A549 (cell line): Measurements from ENCODE around the gene SLC27A1. TPM values are rescaled to one million over a fixed set of nuclear protein-coding genes. Genes with fewer than 3 reads are reported as not detected.
A peak's percentile ranks its signal among the peaks of the same experiment; 100 is the strongest.

Source experiments
- ATAC-seq, 2 experiments: fragments of 200-7000 bp in 1 of 2; fragments of >200 bp in 1 of 2; cut with Nextera tagmentation in 1 of 2; cut with Tn5 transposase in 1 of 2; 3 replicates each; pipeline versions ENCODE4 v1.8.0 to v1.9.1; 2018 to 2020; ENCODE audit warnings: mild to moderate bottlenecking in 1 of 2, moderate library complexity in 1 of 2
- CTCF ChIA-PET: fragments of 300-600 bp; sonication (Branson Sonifier 250); formaldehyde crosslinking; extraction: SDS; loops from one replicate; lab custom pipeline; 2021; ENCODE audit warnings: antibody characterized with exemption, inconsistent platforms; lab: Yijun Ruan, JAX
- POLR2A ChIA-PET: fragments of 350-600 bp; formaldehyde crosslinking; extraction: SDS; loops from one replicate; lab custom pipeline; 2021; ENCODE audit warnings: antibody characterized with exemption, inconsistent platforms; lab: Yijun Ruan, JAX
- DNase-seq, 2 experiments: peaks; one replicate each; pipeline versions ENCODE4 v3.0.0 to v3.0.0-alpha.2; 2011 to 2016; ENCODE audit warnings: low read depth in 1 of 2, low spot score in 1 of 2
- FAIRE-seq: peaks from 2 replicates; lab custom pipeline; 2011; peaks lifted over from hg19 to GRCh38; lab: Jason Lieb, UNC
- H3K27ac ChIP-seq, 2 experiments: fragments of >200 bp; sonication (Bioruptor Twin); formaldehyde crosslinking; 3 replicates each; pipeline ENCODE4 v1.5.1; 2016 to 2017
- H3K4me1 ChIP-seq: fragments of >200 bp; sonication (Bioruptor Twin); formaldehyde crosslinking; 3 replicates; pipeline ENCODE4 v1.6.1; 2016
- H3K4me2 ChIP-seq: fragments of >200 bp; sonication (Bioruptor Twin); formaldehyde crosslinking; 3 replicates; pipeline ENCODE4 v1.6.1; 2016
- H3K4me3 ChIP-seq: fragments of >200 bp; sonication (Bioruptor Twin); formaldehyde crosslinking; 3 replicates; pipeline ENCODE4 v1.5.1; 2016
- H3K9me3 ChIP-seq: fragments of >200 bp; sonication (Bioruptor Twin); formaldehyde crosslinking; 3 replicates; pipeline ENCODE4 v1.6.1; 2016
- FOSL2 ChIP-seq, 2 experiments: fragments of 450-650 bp in 1 of 2; fragments of >200 bp in 1 of 2; sonication (Bioruptor Twin) in 1 of 2; formaldehyde crosslinking; IDR thresholded peaks; 2 replicates each; pipeline versions ENCODE4 v1.5.0 to v1.6.1; 2016 to 2020; ENCODE audit warnings: mild to moderate bottlenecking in 1 of 2, moderate library complexity in 1 of 2
- FOXS1 ChIP-seq: fragments of 250-450 bp; sonication (Bioruptor Pico); IDR thresholded peaks from 2 replicates; pipeline ENCODE4 v1.5.0; 2020; ENCODE audit warnings: mild to moderate bottlenecking, moderate library complexity
- KDM1A ChIP-seq: fragments of 200-600 bp; sonication (generic); IDR thresholded peaks from 2 replicates; pipeline ENCODE4 v1.6.1; 2016; ENCODE audit warnings: low read depth, mild to moderate bottlenecking
- MYC ChIP-seq: IDR thresholded peaks from 2 replicates; pipeline ENCODE4 v1.6.1; 2012; ENCODE audit warnings: mild to moderate bottlenecking, inconsistent platforms, low read length, improper control_type of control experiment, borderline replicate concordance
- NFE2L2 ChIP-seq: fragments of 150-350 bp; conservative IDR thresholded peaks from 2 replicates; pipeline ENCODE4 v1.6.1; 2014; ENCODE audit warnings: low read length
- NPAS2 ChIP-seq: fragments of 250-450 bp; sonication (Bioruptor Pico); IDR thresholded peaks from 2 replicates; pipeline ENCODE4 v1.8.0; 2022; ENCODE audit warnings: mild to moderate bottlenecking, moderate library complexity, borderline replicate concordance
- NR3C1 ChIP-seq: fragments of >200 bp; sonication (Bioruptor Twin); formaldehyde crosslinking; IDR thresholded peaks from 3 replicates; pipeline ENCODE4 v1.6.1; 2017
- PBX3 ChIP-seq: IDR thresholded peaks from 2 replicates; pipeline ENCODE4 v1.6.1; 2012
- PHF8 ChIP-seq: fragments of 200-600 bp; sonication (generic); IDR thresholded peaks from 2 replicates; pipeline ENCODE4 v1.6.1; 2016; ENCODE audit warnings: low read depth, mild to moderate bottlenecking, antibody characterized with exemption, moderate library complexity, borderline replicate concordance
- POLR2A ChIP-seq: IDR thresholded peaks from 2 replicates; pipeline ENCODE4 v1.6.1; 2012; ENCODE audit warnings: mild to moderate bottlenecking, low read length
- POLR2AphosphoS2 ChIP-seq: conservative IDR thresholded peaks from 2 replicates; pipeline ENCODE4 v1.6.1; 2012; ENCODE audit warnings: low read length, improper control_type of control experiment, inconsistent platforms
- RCOR1 ChIP-seq: fragments of 150-350 bp; IDR thresholded peaks from 2 replicates; pipeline ENCODE4 v1.6.1; 2014; ENCODE audit warnings: antibody characterized with exemption, low read length, low read depth
- RFX5 ChIP-seq: fragments of 450-650 bp; IDR thresholded peaks from 2 replicates; pipeline ENCODE4 v1.7.1; 2014; ENCODE audit warnings: antibody characterized with exemption, mild to moderate bottlenecking, moderate library complexity
- SMC3 ChIP-seq: fragments of >200 bp; sonication (Bioruptor Twin); formaldehyde crosslinking; IDR thresholded peaks from 3 replicates; pipeline ENCODE4 v1.6.1; 2018; ENCODE audit warnings: inconsistent platforms
- SREBF2 ChIP-seq: fragments of 450-650 bp; IDR thresholded peaks from 2 replicates; pipeline ENCODE4 v1.6.1; 2014; ENCODE audit warnings: mild to moderate bottlenecking, moderate library complexity
- TP53 ChIP-seq: fragments of 250-450 bp; sonication (Bioruptor Pico); IDR thresholded peaks from 2 replicates; pipeline ENCODE4 v1.5.0; 2021; ENCODE audit warnings: mild to moderate bottlenecking, moderate library complexity
- ZC3H11A ChIP-seq: fragments of 450-650 bp; IDR thresholded peaks from 2 replicates; pipeline ENCODE4 v1.6.1; 2014; ENCODE audit warnings: antibody characterized with exemption, mild to moderate bottlenecking
- WGBS: methylation state at CpG from one replicate; pipeline ENCODE4 v1.1.6; 2017; ENCODE audit errors: missing lambda C conversion rate; 5-methylcytosine and 5-hydroxymethylcytosine counted together
- polyA plus RNA-seq, 4 experiments: library from polyadenylated mRNA; depleted of rRNA in 3 of 4; stranded (reverse); fragments of >200 nt; fragmentation: RNase III in 1 of 4; extraction: RNeasy Plus Mini Kit Qiagen cat#74134 plus additional on column Dnase treatment in 1 of 4; gene quantifications; 2 replicates in 3 of 4; 3 replicates in 1 of 4; pipeline ENCODE4 v1.2.3, GENCODE V29; 2011 to 2017
- TF ChIP-seq, protein P1 (sequence below): fragments of 250-450 bp; sonication (Bioruptor Pico); IDR thresholded peaks from 2 replicates; pipeline ENCODE4 v1.5.0; 2021; ENCODE audit warnings: mild to moderate bottlenecking, moderate library complexity, borderline replicate concordance
- TF ChIP-seq, protein P2 (sequence below): IDR thresholded peaks from 2 replicates; pipeline ENCODE4 v1.6.1; 2012; ENCODE audit warnings: low read depth, borderline replicate concordance

Gene SLC27A1
- polyA plus RNA-seq, 2 of the 4 experiments (the other 2 are of a cell fraction): 1.8 to 2.5 TPM

DNA sequence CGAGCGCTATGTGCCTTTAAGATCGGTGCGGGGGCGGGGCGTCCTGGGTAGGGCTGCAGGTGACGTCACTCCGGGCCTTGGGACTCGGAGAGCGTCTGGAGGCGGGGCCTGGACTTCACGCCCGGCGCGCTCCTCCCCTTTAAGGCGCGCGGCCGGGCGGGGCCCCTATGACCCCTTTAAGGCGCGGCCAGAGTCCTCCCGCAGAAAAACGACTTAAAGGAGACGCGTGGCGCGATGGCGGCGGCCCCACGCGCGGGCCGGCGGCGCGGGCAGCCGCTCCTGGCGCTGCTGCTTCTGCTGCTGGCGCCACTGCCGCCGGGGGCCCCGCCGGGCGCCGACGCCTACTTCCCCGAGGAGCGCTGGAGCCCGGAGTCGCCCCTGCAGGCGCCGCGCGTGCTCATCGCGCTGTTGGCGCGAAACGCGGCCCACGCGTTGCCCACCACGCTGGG lies 85.2 kb downstream of the SLC27A1 start, which contains the start of gene COLGALT1:
TSS of gene COLGALT1 (plus strand) at position 170 of the 449 bp plus-strand sequence. CDS start at position 235, 65 bp downstream.
- H3K4me1 ChIP-seq: peaks cover 15% of the 10 kb centered on the region
- H3K9me3 ChIP-seq: no peaks in the 10 kb centered on the region
- CTCF ChIA-PET: interaction anchor here (0.9 kb wide), 1 partner anchor 44 kb away, joined by 3 read pairs; the partner anchor contains the start of gene PGLS
- H3K4me2 ChIP-seq: peak within 1 kb of the TSS; percentile 90
- ATAC-seq (peak; percentile 94 to 95), DNase-seq (peak; percentile 75 to 94), FAIRE-seq (no peak)
- POLR2A ChIA-PET: no interaction called here
- 0 out of 2 replicates have a peak, but pooled peaks have one; percentile 16 for TF ChIP-seq TP53 (CRISPR knock-in tag)
- no peak for TF ChIP-seq FOXS1 (CRISPR knock-in tag)
- no peak for TF ChIP-seq PHF8
- TF ChIP-seq, protein P1, sequence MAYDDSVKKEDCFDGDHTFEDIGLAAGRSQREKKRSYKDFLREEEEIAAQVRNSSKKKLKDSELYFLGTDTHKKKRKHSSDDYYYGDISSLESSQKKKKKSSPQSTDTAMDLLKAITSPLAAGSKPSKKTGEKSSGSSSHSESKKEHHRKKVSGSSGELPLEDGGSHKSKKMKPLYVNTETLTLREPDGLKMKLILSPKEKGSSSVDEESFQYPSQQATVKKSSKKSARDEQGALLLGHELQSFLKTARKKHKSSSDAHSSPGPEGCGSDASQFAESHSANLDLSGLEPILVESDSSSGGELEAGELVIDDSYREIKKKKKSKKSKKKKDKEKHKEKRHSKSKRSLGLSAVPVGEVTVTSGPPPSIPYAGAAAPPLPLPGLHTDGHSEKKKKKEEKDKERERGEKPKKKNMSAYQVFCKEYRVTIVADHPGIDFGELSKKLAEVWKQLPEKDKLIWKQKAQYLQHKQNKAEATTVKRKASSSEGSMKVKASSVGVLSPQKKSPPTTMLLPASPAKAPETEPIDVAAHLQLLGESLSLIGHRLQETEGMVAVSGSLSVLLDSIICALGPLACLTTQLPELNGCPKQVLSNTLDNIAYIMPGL (CRISPR knock-in tag): no peak
- 0 out of 2 replicates have a peak, but pooled peaks have one; percentile 41 for TF ChIP-seq MYC
- no peak for TF ChIP-seq POLR2AphosphoS2
- no peak for TF ChIP-seq PBX3
- no peak for TF ChIP-seq SREBF2
- TF ChIP-seq NR3C1: no peak
- TF ChIP-seq, protein P2, sequence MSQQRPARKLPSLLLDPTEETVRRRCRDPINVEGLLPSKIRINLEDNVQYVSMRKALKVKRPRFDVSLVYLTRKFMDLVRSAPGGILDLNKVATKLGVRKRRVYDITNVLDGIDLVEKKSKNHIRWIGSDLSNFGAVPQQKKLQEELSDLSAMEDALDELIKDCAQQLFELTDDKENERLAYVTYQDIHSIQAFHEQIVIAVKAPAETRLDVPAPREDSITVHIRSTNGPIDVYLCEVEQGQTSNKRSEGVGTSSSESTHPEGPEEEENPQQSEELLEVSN: peak; percentile 54; the same call in 1 of the 2 replicates
- peak; percentile 46 for TF ChIP-seq POLR2A
- no peak for TF ChIP-seq FOSL2 (IDR thresholded peaks at IDR 0.05)
- no peak for TF ChIP-seq FOSL2 (CRISPR knock-in tag; IDR thresholded peaks at IDR 0.05)
- TF ChIP-seq SMC3: no peak
- no peak for TF ChIP-seq KDM1A
- TF ChIP-seq NFE2L2: no peak
- no peak for TF ChIP-seq RCOR1
- no peak for TF ChIP-seq RFX5
- no peak for TF ChIP-seq NPAS2
- no peak for TF ChIP-seq ZC3H11A
- WGBS: 0% methylated on average over 2 of the region's 64 CpGs
- H3K27ac ChIP-seq: peak within 1 kb of the TSS; percentile 97 to 99
- H3K4me3 ChIP-seq: peak within 1 kb of the TSS; percentile 100

Other genes starting within 250 kb of the SLC27A1 start
- 5.5 and 8.5 TPM in 2 replicates for gene OCEL1, start 244.3 kb upstream of the SLC27A1 start, polyA plus RNA-seq (2011; rRNA removed)
- 6.0 to 10.7 TPM (median 9.2 TPM) in 3 replicates for gene OCEL1, start 244.3 kb upstream of the SLC27A1 start, polyA plus RNA-seq (2017; fragmentation: RNase III; extraction: RNeasy Plus Mini Kit Qiagen cat#74134 plus additional on column Dnase treatment)
- gene NR2F6, start 224.6 kb upstream of the SLC27A1 start, polyA plus RNA-seq (2011; rRNA removed): 30.4 and 31.9 TPM in 2 replicates
- 37.7 to 42.4 TPM (median 42.1 TPM) in 3 replicates for gene NR2F6, start 224.6 kb upstream of the SLC27A1 start, polyA plus RNA-seq (2017; fragmentation: RNase III; extraction: RNeasy Plus Mini Kit Qiagen cat#74134 plus additional on column Dnase treatment)
- 0.03 and 0.04 TPM in 2 replicates for gene USHBP1, start 205.8 kb upstream of the SLC27A1 start, polyA plus RNA-seq (2011; rRNA removed)
- not detected in 3 replicates for gene USHBP1, start 205.8 kb upstream of the SLC27A1 start, polyA plus RNA-seq (2017; fragmentation: RNase III; extraction: RNeasy Plus Mini Kit Qiagen cat#74134 plus additional on column Dnase treatment)
- 52.1 and 56.0 TPM in 2 replicates for gene BABAM1, start 203.1 kb upstream of the SLC27A1 start, polyA plus RNA-seq (2011; rRNA removed)
- 64.0 to 67.6 TPM (median 65.7 TPM) in 3 replicates for gene BABAM1, start 203.1 kb upstream of the SLC27A1 start, polyA plus RNA-seq (2017; fragmentation: RNase III; extraction: RNeasy Plus Mini Kit Qiagen cat#74134 plus additional on column Dnase treatment)
- gene ANKLE1, start 188.6 kb upstream of the SLC27A1 start, polyA plus RNA-seq (2011; rRNA removed): 0.45 and 0.56 TPM in 2 replicates
- gene ANKLE1, start 188.6 kb upstream of the SLC27A1 start, polyA plus RNA-seq (2017; fragmentation: RNase III; extraction: RNeasy Plus Mini Kit Qiagen cat#74134 plus additional on column Dnase treatment): 0.74 to 1.2 TPM (median 1.0 TPM) in 3 replicates
- gene ABHD8, start 167.1 kb upstream of the SLC27A1 start, polyA plus RNA-seq (2011; rRNA removed): 2.3 TPM in 2 replicates
- 3.1 to 4.4 TPM (median 4.2 TPM) in 3 replicates for gene ABHD8, start 167.1 kb upstream of the SLC27A1 start, polyA plus RNA-seq (2017; fragmentation: RNase III; extraction: RNeasy Plus Mini Kit Qiagen cat#74134 plus additional on column Dnase treatment)
- gene MRPL34, start 164.7 kb upstream of the SLC27A1 start, polyA plus RNA-seq (2011; rRNA removed): 28.1 and 30.5 TPM in 2 replicates
- gene MRPL34, start 164.7 kb upstream of the SLC27A1 start, polyA plus RNA-seq (2017; fragmentation: RNase III; extraction: RNeasy Plus Mini Kit Qiagen cat#74134 plus additional on column Dnase treatment): 50.6 to 56.1 TPM (median 54.9 TPM) in 3 replicates
- gene DDA1, start 161.0 kb upstream of the SLC27A1 start, polyA plus RNA-seq (2011; rRNA removed): 27.5 and 35.5 TPM in 2 replicates
- gene DDA1, start 161.0 kb upstream of the SLC27A1 start, polyA plus RNA-seq (2017; fragmentation: RNase III; extraction: RNeasy Plus Mini Kit Qiagen cat#74134 plus additional on column Dnase treatment): 53.5 to 62.1 TPM (median 58.5 TPM) in 3 replicates
- gene ANO8, start 135.7 kb upstream of the SLC27A1 start, polyA plus RNA-seq (2011; rRNA removed): 2.2 and 2.4 TPM in 2 replicates
- gene ANO8, start 135.7 kb upstream of the SLC27A1 start, polyA plus RNA-seq (2017; fragmentation: RNase III; extraction: RNeasy Plus Mini Kit Qiagen cat#74134 plus additional on column Dnase treatment): 3.9 to 5.5 TPM (median 5.1 TPM) in 3 replicates
- 9.5 and 10.6 TPM in 2 replicates for gene GTPBP3, start 133.0 kb upstream of the SLC27A1 start, polyA plus RNA-seq (2011; rRNA removed)
- gene GTPBP3, start 133.0 kb upstream of the SLC27A1 start, polyA plus RNA-seq (2017; fragmentation: RNase III; extraction: RNeasy Plus Mini Kit Qiagen cat#74134 plus additional on column Dnase treatment): 17.9 to 21.7 TPM (median 19.3 TPM) in 3 replicates
- not detected in 2 replicates for gene PLVAP, start 93.2 kb upstream of the SLC27A1 start, polyA plus RNA-seq (2011; rRNA removed)
- gene PLVAP, start 93.2 kb upstream of the SLC27A1 start, polyA plus RNA-seq (2017; fragmentation: RNase III; extraction: RNeasy Plus Mini Kit Qiagen cat#74134 plus additional on column Dnase treatment): not detected in 3 replicates
- gene CCDC194, start 76.3 kb upstream of the SLC27A1 start, polyA plus RNA-seq (2011; rRNA removed): not detected in 2 replicates
- not detected in 3 replicates for gene CCDC194, start 76.3 kb upstream of the SLC27A1 start, polyA plus RNA-seq (2017; fragmentation: RNase III; extraction: RNeasy Plus Mini Kit Qiagen cat#74134 plus additional on column Dnase treatment)
- 0.24 and 0.26 TPM in 2 replicates for gene BST2, start 64.9 kb upstream of the SLC27A1 start, polyA plus RNA-seq (2011; rRNA removed)
- gene BST2, start 64.9 kb upstream of the SLC27A1 start, polyA plus RNA-seq (2017; fragmentation: RNase III; extraction: RNeasy Plus Mini Kit Qiagen cat#74134 plus additional on column Dnase treatment): 0.12 to 0.18 TPM in 2 of 3 replicates, not detected in the other
- gene MVB12A, start 50.5 kb upstream of the SLC27A1 start, polyA plus RNA-seq (2011; rRNA removed): 18.3 and 19.1 TPM in 2 replicates
- gene MVB12A, start 50.5 kb upstream of the SLC27A1 start, polyA plus RNA-seq (2017; fragmentation: RNase III; extraction: RNeasy Plus Mini Kit Qiagen cat#74134 plus additional on column Dnase treatment): 26.8 to 30.2 TPM (median 27.7 TPM) in 3 replicates
- 0.61 and 0.78 TPM in 2 replicates for gene TMEM221, start 21.9 kb upstream of the SLC27A1 start, polyA plus RNA-seq (2011; rRNA removed)
- 0.52 to 0.90 TPM (median 0.62 TPM) in 3 replicates for gene TMEM221, start 21.9 kb upstream of the SLC27A1 start, polyA plus RNA-seq (2017; fragmentation: RNase III; extraction: RNeasy Plus Mini Kit Qiagen cat#74134 plus additional on column Dnase treatment)
- gene NXNL1, start 9.6 kb upstream of the SLC27A1 start, polyA plus RNA-seq (2011; rRNA removed): not detected in 2 replicates
- gene NXNL1, start 9.6 kb upstream of the SLC27A1 start, polyA plus RNA-seq (2017; fragmentation: RNase III; extraction: RNeasy Plus Mini Kit Qiagen cat#74134 plus additional on column Dnase treatment): not detected in 3 replicates
- gene PGLS, start 41.1 kb downstream of the SLC27A1 start, polyA plus RNA-seq (2011; rRNA removed): 24.9 and 28.8 TPM in 2 replicates
- gene PGLS, start 41.1 kb downstream of the SLC27A1 start, polyA plus RNA-seq (2017; fragmentation: RNase III; extraction: RNeasy Plus Mini Kit Qiagen cat#74134 plus additional on column Dnase treatment): 37.2 to 49.4 TPM (median 45.7 TPM) in 3 replicates
- 64.4 and 76.6 TPM in 2 replicates for gene COLGALT1, start 85.1 kb downstream of the SLC27A1 start, polyA plus RNA-seq (2011; rRNA removed)
- gene COLGALT1, start 85.1 kb downstream of the SLC27A1 start, polyA plus RNA-seq (2017; fragmentation: RNase III; extraction: RNeasy Plus Mini Kit Qiagen cat#74134 plus additional on column Dnase treatment): 54.5 to 57.2 TPM (median 57.1 TPM) in 3 replicates
- gene UNC13A, start 217.8 kb downstream of the SLC27A1 start, polyA plus RNA-seq (2011; rRNA removed): 4.2 and 5.5 TPM in 2 replicates
- gene UNC13A, start 217.8 kb downstream of the SLC27A1 start, polyA plus RNA-seq (2017; fragmentation: RNase III; extraction: RNeasy Plus Mini Kit Qiagen cat#74134 plus additional on column Dnase treatment): 2.6 to 3.1 TPM (median 2.8 TPM) in 3 replicates
- 8.3 and 10.6 TPM in 2 replicates for gene MAP1S, start 249.0 kb downstream of the SLC27A1 start, polyA plus RNA-seq (2011; rRNA removed)
- gene MAP1S, start 249.0 kb downstream of the SLC27A1 start, polyA plus RNA-seq (2017; fragmentation: RNase III; extraction: RNeasy Plus Mini Kit Qiagen cat#74134 plus additional on column Dnase treatment): 23.2 to 26.9 TPM (median 26.4 TPM) in 3 replicates